GM13976 (cell line): ENCODE results near the gene BHLHA15.

Source experiments
- DNase-seq: peaks from one replicate; pipeline ENCODE4 v3.0.0; 2012; ENCODE audit warnings: low spot score
- CTCF ChIP-seq: IDR thresholded peaks from 2 replicates; pipeline ENCODE4 v1.5.1; 2012; ENCODE audit warnings: borderline replicate concordance, mild to moderate bottlenecking; ENCODE audit not compliant: insufficient read depth; ENCODE audit errors: extremely low read depth, missing control alignments, control extremely low read depth
- in situ Hi-C: fragments of 300-500 bp; cut with MboI; formaldehyde crosslinking; loops from one replicate; pipeline ENCODE4 v1.12.0; 2022; ENCODE audit warnings: low sequenced_read_pairs, mixed read lengths, inconsistent platforms; ENCODE audit not compliant: unreplicated experiment

BHLHA15 gene

GRCh38 chr7:98232799-98233198 is 21.6 kb downstream of the BHLHA15 start:
- DNase-seq: no peak
- in situ Hi-C loops: no loop called here
- TF ChIP-seq CTCF: no peak

GRCh38 chr7:98233219-98234070 is 22.2 kb downstream of the BHLHA15 start:
- DNase-seq: no peak
- TF ChIP-seq CTCF: no peak
- in situ Hi-C loops: no loop called here

- in situ Hi-C loops: no loop called here
- DNase-seq: no peak
- no peak for TF ChIP-seq CTCF
Observed at GRCh38 chr7:98234429-98235147, 23.3 kb downstream of the BHLHA15 start.

GRCh38 chr7:98235901-98236300 is 24.7 kb downstream of the BHLHA15 start:
- no peak for DNase-seq
- TF ChIP-seq CTCF: no peak

GRCh38 chr7:98236355-98237185 is 25.3 kb downstream of the BHLHA15 start:
- in situ Hi-C loops: no loop called here

More at GRCh38 chr7:98235901-98236300, 24.7 kb downstream of the BHLHA15 start:
- in situ Hi-C loops: no loop called here

More at GRCh38 chr7:98236355-98237185, 25.3 kb downstream of the BHLHA15 start:
- no peak for DNase-seq
- no peak for TF ChIP-seq CTCF
